ENCODE measurements around the gene LRP1.

Gene LRP1

GRCh38 chr12:57198329-57198728, 70.0 kb downstream of the LRP1 start:
- in situ Hi-C loops (cut with MboI; ENCODE audit: low sequenced_read_pairs, unreplicated experiment), result no loop called here
- TF ChIP-seq CTCF (IDR thresholded peaks at IDR 0.05; ENCODE audit: borderline replicate concordance, control extremely low read depth, extremely low read depth, insufficient read depth, missing control alignments), result no peak
- no peak for DNase-seq (ENCODE audit: low spot score)

GRCh38 chr12:57199191-57199590, 70.9 kb downstream of the LRP1 start:
- in situ Hi-C loops (cut with MboI; ENCODE audit: low sequenced_read_pairs, unreplicated experiment), result no loop called here
- no peak for TF ChIP-seq CTCF (IDR thresholded peaks at IDR 0.05; ENCODE audit: borderline replicate concordance, control extremely low read depth, extremely low read depth, insufficient read depth, missing control alignments)
- no peak for DNase-seq (ENCODE audit: low spot score)

- DNase-seq (ENCODE audit: low spot score), result no peak
- in situ Hi-C loops (cut with MboI; ENCODE audit: low sequenced_read_pairs, unreplicated experiment), result no loop called here
- no peak for TF ChIP-seq CTCF (IDR thresholded peaks at IDR 0.05; ENCODE audit: borderline replicate concordance, control extremely low read depth, extremely low read depth, insufficient read depth, missing control alignments)
Observed at GRCh38 chr12:57200497-57200896, 72.2 kb downstream of the LRP1 start.

- in situ Hi-C loops (cut with MboI; ENCODE audit: low sequenced_read_pairs, unreplicated experiment), result no loop called here
- DNase-seq (ENCODE audit: low spot score), result no peak
Observed at GRCh38 chr12:57201219-57201618, 72.9 kb downstream of the LRP1 start.

GRCh38 chr12:57201631-57202030, 73.3 kb downstream of the LRP1 start:
- no peak for DNase-seq (ENCODE audit: low spot score)
- in situ Hi-C loops (cut with MboI; ENCODE audit: low sequenced_read_pairs, unreplicated experiment), result no loop called here
- no peak for TF ChIP-seq CTCF (IDR thresholded peaks at IDR 0.05; ENCODE audit: borderline replicate concordance, control extremely low read depth, extremely low read depth, insufficient read depth, missing control alignments)

More at GRCh38 chr12:57201219-57201618, 72.9 kb downstream of the LRP1 start:
- no peak for TF ChIP-seq CTCF (IDR thresholded peaks at IDR 0.05; ENCODE audit: borderline replicate concordance, control extremely low read depth, extremely low read depth, insufficient read depth, missing control alignments)

GRCh38 chr12:57202321-57202720, 74.0 kb downstream of the LRP1 start:
- no peak for TF ChIP-seq CTCF (IDR thresholded peaks at IDR 0.05; ENCODE audit: borderline replicate concordance, control extremely low read depth, extremely low read depth, insufficient read depth, missing control alignments)
- in situ Hi-C loops (cut with MboI; ENCODE audit: low sequenced_read_pairs, unreplicated experiment), result no loop called here

GRCh38 chr12:57203201-57203600, 74.9 kb downstream of the LRP1 start:
- DNase-seq (ENCODE audit: low spot score), result no peak
- in situ Hi-C loops (cut with MboI; ENCODE audit: low sequenced_read_pairs, unreplicated experiment), result no loop called here
- no peak for TF ChIP-seq CTCF (IDR thresholded peaks at IDR 0.05; ENCODE audit: borderline replicate concordance, control extremely low read depth, extremely low read depth, insufficient read depth, missing control alignments)

More at GRCh38 chr12:57202321-57202720, 74.0 kb downstream of the LRP1 start:
- DNase-seq (ENCODE audit: low spot score), result no peak

Data from GM13976 (cell line).